SH-SY5Y (cell line): ENCODE data around the gene CRTAC1.

Source experiments
- GATA2 ChIP-seq: IDR thresholded peaks from 2 replicates; pipeline ENCODE4 v1.6.1; 2011; ENCODE audit warnings: mild to moderate bottlenecking, low read depth, low read length
- GATA3 ChIP-seq: IDR thresholded peaks from 2 replicates; pipeline ENCODE4 v1.6.1; 2011; ENCODE audit warnings: low read depth, mild to moderate bottlenecking, low read length, moderate library complexity

DNA sequence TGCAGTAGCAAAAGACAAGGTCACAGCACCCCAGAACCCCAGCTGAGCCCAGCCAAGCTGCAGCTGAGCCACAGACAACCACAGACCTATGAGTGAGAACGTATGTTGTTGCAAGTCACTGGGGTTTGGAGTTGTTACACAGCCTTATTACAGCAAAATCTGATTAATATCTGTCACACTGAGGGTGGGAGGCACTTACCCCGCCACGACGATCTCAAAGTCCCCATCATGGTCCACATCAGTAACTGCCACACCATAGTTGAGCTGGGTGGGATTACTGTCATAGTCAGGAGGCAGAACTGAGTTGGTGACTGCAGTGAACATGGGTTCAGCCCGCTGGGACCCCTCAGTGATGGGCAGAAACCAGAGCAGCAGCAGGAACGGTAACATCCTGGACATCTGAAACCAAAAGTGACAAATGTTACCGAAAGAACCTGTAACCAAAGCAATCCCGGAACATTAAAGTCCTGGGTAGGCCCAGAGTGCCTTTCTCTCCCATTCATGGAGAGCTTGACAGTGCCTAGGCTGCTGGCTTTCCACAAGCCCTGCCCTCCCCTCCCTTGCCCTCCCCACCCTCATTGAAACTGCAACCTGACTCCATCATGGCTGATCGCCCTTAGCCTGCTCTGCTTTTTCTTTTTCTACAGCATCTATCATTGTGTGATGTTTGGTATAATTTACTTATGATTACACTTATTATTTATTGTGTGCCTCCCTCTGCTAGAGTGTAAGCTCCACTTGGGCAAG lies 19.3 kb downstream of the CRTAC1 start:
- TF ChIP-seq GATA3 (no peak), GATA2 (no peak)
